ENCODE data around the gene BCAS3.

The BCAS3 gene

GRCh38 chr17:61199431-61200338 is 522.0 kb downstream of the BCAS3 start:
- no peak for DNase-seq (ENCODE audit: low read depth in 2 of 2)

- DNase-seq (ENCODE audit: low read depth in 2 of 2), result no peak
Observed at GRCh38 chr17:61200339-61200715, 522.7 kb downstream of the BCAS3 start.

DNA sequence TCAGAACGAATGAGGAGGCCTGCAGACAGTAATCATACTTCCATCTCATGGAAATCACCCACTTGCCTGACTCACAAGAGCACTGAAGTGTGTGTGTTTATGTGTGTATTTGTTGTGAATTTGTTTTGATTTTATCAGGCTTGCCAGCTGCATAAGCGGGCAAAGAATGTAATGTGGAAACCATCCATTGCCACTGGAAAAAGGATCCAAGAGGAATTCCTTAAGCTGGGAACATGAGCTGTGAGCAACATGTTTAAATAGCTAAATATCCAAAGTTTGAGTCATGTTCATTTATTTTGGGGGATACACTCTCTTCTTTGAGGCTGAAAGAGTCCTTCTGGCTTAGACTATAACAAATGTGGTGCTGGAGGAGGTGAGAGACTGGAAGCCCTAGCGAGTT is 523.6 kb downstream of the BCAS3 start:
- DNase-seq (ENCODE audit: low read depth in 2 of 2), result no peak

DNA sequence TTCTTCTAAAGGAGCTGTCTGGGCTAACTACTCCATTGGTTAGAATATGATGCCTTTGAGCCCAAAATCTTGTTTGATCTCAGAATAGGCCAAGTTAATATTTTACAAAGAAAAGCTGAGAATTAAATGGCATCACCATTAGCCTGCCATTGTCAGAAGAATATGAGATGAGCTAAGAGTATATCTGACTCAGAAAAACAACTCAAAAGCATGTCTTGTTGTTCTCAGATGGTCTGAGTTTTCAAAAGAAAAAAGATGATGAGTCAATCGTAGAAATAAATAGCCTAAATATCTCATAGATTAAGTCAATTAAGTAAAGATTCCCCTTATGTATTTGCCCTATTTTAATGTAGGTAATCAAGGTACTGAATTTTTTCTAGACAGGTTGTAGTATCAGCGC is 524.9 kb downstream of the BCAS3 start:
- no peak for DNase-seq (ENCODE audit: low read depth in 2 of 2)

GRCh38 chr17:61203671-61204131 is 526.0 kb downstream of the BCAS3 start:
- no peak for DNase-seq (ENCODE audit: low read depth in 2 of 2)

DNA sequence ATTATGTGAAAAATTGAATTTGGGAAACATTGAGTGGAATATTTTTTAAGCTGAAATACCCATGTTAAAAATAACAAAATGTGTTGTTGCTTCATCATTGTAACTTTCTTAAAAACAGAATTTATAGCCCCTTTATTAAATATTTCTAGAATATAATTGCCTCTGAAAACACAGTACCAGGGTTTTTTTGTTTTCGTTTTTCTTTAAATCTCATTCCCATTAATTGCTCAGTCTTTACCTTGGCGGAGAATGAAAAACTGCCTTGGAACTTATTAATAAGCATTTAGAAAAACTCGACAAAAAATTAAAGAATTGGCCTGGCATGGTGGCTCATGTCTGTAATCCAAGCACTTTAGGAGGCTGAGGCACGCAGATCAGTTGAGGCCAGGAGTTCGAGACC is 526.8 kb downstream of the BCAS3 start:
- DNase-seq (ENCODE audit: low read depth in 2 of 2), result no peak

- DNase-seq (ENCODE audit: low read depth in 2 of 2), result no peak
Observed at GRCh38 chr17:61205401-61205800, 527.8 kb downstream of the BCAS3 start.

- DNase-seq (ENCODE audit: low read depth in 2 of 2), result no peak
Observed at GRCh38 chr17:61205931-61206330, 528.3 kb downstream of the BCAS3 start.

- DNase-seq (ENCODE audit: low read depth in 2 of 2), result no peak
Observed at GRCh38 chr17:61206922-61207321, 529.3 kb downstream of the BCAS3 start.

DNA sequence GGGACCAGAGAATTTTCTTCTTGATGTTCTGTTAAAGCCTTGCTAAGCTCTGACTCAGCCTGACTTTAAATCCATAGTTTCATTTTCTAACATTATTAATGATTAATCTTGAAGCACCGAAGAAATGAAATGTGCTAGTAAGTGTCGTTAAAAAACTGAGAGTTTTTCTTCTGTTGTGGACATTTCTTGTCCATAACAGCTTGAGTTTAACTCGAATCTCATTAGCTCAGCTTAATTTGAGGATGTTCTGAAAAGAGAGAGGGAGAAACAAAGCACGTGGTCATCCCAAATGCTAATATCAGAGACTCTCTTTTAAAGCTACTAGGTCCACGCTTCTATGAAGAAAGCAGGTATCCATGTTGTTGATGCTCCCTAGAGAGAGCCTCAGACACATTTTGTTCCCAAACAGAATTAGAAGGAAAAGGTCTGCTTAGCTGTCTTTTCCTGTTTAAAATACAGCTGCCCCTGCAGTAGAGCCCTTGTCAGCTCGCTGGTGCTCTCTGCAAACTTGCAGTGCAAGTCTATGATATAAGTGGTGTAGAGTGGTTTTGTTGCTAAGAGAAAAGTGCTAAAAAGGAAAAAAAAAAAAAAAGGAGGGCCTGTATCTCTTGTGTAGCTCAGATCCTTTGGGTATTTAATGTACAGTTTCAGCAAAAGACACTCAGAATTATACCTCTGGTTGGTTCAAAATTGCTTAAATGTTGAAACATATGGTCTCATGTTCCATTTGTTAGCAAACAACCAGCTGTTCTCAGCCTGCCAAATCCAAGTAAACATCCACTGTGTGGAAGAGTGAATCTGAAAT is 530.9 kb downstream of the BCAS3 start:
- no peak for DNase-seq (ENCODE audit: low read depth in 2 of 2)

GRCh38 chr17:61209106-61209439 is 531.4 kb downstream of the BCAS3 start:
- DNase-seq (ENCODE audit: low read depth in 2 of 2), result no peak

DNA sequence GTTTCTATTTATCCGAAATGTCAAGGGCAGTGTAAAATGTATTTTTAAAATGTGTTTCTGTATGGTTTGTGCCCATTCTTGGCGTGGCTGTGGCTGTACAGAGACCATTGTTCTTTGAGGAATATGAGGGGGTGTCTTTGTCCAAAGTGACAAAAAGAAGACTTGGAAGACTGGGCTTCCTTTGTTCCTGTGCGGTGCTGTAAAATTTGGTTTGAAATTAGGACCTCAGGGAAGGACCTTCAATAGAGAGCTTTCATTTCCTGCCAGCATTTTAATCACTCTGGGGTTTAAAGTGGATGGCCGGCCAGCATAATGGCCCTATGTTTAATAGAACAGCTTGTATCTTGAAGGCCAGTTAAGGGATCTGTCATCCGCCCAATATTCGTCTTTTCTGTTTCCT is 531.9 kb downstream of the BCAS3 start:
- DNase-seq (ENCODE audit: low read depth in 2 of 2), result no peak

DNA sequence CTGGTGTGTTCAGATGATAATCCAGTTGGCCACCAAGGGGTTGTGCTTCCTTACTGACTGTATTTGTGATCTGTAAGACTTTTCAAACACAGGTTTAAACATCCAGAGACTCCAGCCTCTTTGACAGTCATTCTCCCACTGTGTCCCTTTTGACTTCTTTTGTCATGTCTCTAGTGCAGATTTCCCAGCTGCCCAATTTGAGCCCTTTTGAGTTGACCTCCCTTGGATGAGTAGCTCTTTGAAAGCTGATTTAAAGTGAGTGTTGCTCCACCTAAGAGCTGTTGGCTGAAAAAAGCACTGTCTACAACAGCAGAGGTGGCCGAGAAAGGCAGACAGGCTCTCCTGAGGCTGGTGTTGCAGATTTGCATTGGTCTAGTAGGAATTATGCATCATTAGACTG is 533.6 kb downstream of the BCAS3 start:
- no peak for DNase-seq (ENCODE audit: low read depth in 2 of 2)

GRCh38 chr17:61212655-61213054 is 535.0 kb downstream of the BCAS3 start:
- DNase-seq (ENCODE audit: low read depth in 2 of 2), result no peak

DNA sequence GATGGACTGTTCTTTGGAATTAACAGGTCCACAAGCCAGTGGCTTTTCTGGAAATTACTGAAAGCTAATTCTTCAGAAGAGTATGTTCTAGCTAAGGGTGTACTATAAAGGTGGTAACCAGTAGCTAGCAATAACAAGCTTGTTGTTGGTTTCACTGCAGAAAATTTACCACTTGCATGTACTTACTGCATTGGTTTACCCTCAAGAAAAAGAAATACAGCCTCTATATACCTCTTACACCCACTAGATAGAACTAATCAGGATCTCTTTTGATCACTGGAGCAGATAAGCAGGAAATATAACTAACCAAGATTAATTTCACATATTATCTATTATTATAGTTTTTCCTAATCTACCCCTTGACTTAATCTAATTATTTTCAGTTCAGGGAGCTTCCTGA is 537.1 kb downstream of the BCAS3 start:
- DNase-seq (ENCODE audit: low read depth in 2 of 2), result no peak

DNA sequence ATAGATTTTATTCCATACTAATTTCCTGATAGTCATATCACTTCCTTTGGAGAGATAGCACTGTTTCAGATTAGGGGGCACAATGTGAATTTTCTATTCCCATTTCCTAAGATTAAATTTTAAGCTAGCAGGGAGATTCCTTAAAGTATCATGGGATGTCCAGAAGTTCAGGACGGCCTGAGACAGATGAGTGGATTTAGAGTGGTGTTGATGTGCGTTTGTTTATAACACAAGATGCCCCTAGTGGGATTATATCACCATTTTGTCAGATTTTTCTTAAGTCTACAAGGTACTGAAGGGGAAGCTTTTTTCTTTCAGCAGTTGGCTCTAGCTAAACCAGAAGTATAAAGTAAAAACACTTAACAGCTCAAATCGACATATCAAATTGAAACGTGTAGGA is 538.4 kb downstream of the BCAS3 start:
- DNase-seq (ENCODE audit: low read depth in 2 of 2), result no peak

DNA sequence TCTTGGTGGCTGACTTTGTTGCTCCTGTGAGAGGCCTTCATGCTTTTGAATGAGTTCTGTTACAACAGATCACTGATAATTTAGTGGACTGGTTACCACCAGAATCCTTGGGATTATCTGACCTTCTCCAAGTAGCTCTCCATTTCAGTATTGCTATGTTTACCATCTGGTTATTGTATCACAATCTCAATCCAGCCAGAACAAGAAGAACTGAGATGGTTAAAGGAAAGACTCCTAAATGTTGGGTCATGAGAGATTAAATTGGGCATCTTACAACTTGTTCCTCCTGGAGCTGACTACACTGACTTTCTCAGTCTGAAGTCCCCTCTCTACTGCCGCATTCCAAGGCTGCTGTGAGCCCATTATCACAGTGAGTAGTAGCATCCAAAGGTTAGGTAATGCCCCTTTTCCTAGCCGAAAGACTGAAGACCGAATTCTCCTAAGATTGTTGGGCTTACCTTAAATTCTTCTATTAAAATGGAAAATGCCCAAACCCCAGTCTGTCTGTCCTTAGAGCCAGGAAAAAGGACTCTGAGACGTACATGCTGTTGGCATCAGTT is 540.3 kb downstream of the BCAS3 start:
- no peak for DNase-seq (ENCODE audit: low read depth in 2 of 2)

- no peak for DNase-seq (ENCODE audit: low read depth in 2 of 2)
Observed at GRCh38 chr17:61218438-61218837, 540.8 kb downstream of the BCAS3 start.

GRCh38 chr17:61219460-61219859 is 541.8 kb downstream of the BCAS3 start:
- DNase-seq (ENCODE audit: low read depth in 2 of 2), result no peak

- DNase-seq (ENCODE audit: low read depth in 2 of 2), result no peak
Observed at GRCh38 chr17:61221181-61221580, 543.5 kb downstream of the BCAS3 start.

DNA sequence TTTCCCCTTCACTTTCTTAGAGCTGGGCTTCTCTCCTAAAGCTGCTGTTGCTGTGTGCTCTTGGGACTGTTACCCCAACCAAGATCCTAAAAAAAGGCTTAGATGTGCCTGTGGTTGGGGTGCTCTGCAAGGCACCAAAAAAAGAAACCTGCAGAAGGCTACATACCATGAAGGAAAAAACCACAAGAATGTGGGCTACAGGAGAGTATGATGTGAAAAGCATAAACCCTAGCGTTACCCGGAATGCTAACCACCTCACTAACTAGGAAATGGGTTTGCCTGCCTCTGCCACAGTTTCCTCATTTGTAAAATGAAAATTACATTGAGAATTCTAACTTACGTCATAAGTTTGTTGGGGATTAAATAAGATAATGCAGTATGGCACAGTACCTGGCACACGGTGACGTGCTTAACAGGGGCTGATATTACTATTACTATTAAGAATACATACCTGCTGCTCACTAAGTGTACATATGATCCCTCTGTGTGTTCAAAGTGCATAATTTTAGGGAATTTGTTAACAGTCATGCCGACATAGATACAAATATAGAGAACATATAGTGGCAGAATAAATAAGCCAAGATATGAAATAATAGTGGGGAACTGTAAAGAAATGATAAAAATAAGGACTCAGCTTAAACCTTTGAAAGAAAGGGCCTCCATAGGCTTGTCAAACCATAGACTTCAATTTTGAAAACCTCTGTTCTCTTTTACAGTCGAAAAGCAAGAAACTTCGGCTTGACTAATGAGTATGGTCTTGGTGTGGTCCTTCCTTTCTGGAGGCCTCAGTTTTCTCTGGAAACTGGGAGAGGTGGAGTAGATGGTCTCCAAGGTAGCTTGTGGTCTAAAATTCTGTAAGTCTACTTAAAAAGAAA is 544.2 kb downstream of the BCAS3 start:
- DNase-seq (ENCODE audit: low read depth in 2 of 2), result no peak

DNA sequence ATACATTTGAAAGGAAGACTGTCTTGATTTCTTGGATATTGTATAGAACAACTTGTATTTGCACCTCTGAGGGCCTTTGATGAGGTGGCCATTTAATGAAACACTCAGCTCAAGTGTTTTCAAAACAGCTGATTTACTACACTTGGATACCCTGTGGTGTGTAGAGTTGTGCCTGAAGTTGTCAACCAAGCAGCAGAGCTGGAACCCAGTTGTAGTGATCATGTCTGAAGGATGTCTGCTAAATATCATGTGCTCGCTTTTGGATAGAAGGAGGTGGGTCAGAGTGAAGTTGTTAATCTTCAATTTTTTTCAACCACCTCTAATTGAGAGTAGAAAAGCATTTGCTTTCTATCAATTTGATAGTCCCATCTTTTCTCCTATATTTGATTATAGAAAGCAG is 546.1 kb downstream of the BCAS3 start:
- DNase-seq (ENCODE audit: low read depth in 2 of 2), result no peak

Measured in stimulated activated CD4-positive, alpha-beta T cell treated with anti-CD3 and anti-CD28 coated beads, Interleukin-15, amount 100 ng/mL, for 48 hours (primary cell).